Neuronal stem cell (in vitro differentiated cells): ENCODE data around the gene CTNNA3.

Source experiments
- DNase-seq: peaks from one replicate; pipeline ENCODE4 v3.0.0-alpha.2; 2013; ENCODE audit warnings: low spot score
- H2AFZ ChIP-seq: one replicate; pipeline ENCODE4 v1.6.1; 2013; ENCODE audit warnings: mild to moderate bottlenecking, low read length, inconsistent platforms
- H2AK5ac ChIP-seq: 2 replicates; pipeline ENCODE4 v1.6.1; 2013; ENCODE audit warnings: low read depth, mild to moderate bottlenecking, inconsistent platforms, low read length, moderate library complexity, mixed read lengths
- H2BK120ac ChIP-seq: 2 replicates; pipeline ENCODE4 v1.6.1; 2013; ENCODE audit warnings: low read depth, mild to moderate bottlenecking, inconsistent platforms, low read length, moderate library complexity, mixed read lengths
- H2BK12ac ChIP-seq: one replicate; pipeline ENCODE4 v1.6.1; 2013; ENCODE audit warnings: low read length, inconsistent platforms
- H2BK15ac ChIP-seq: 2 replicates; pipeline ENCODE4 v1.6.1; 2013; ENCODE audit warnings: mild to moderate bottlenecking, low read length, inconsistent platforms, mixed read lengths
- H2BK5ac ChIP-seq: one replicate; pipeline ENCODE4 v1.6.1; 2013; ENCODE audit warnings: inconsistent platforms, mild to moderate bottlenecking, low read length, moderate library complexity
- H3K14ac ChIP-seq: one replicate; pipeline ENCODE4 v1.6.1; 2013; ENCODE audit warnings: low read length, inconsistent platforms
- H3K18ac ChIP-seq: 2 replicates; pipeline ENCODE4 v1.6.1; 2013; ENCODE audit warnings: low read length, inconsistent platforms
- H3K23ac ChIP-seq: 2 replicates; pipeline ENCODE4 v1.6.1; 2013; ENCODE audit warnings: low read depth, mild to moderate bottlenecking, mixed read lengths, low read length, inconsistent platforms; ENCODE audit not compliant: poor library complexity
- H3K27ac ChIP-seq: replicated peaks from 3 replicates; pipeline ENCODE4 v1.5.1; 2013; ENCODE audit warnings: low read length, inconsistent platforms
- H3K27me3 ChIP-seq, 3 experiments: 2 replicates each; pipeline ENCODE4 v1.6.1; 2013; ENCODE audit warnings: low read length in 3 of 3, mild to moderate bottlenecking in 2 of 3, inconsistent platforms in 1 of 3, low read depth in 1 of 3, mixed read lengths in 1 of 3, moderate library complexity in 1 of 3; ENCODE audit not compliant: control insufficient read depth in 3 of 3, insufficient read depth in 3 of 3
- H3K36me3 ChIP-seq, 2 donors: replicated peaks in 1 of 2; 2 replicates each; pipeline ENCODE4 v1.6.1; 2013; ENCODE audit warnings: low read length in 2 of 2; ENCODE audit not compliant: control insufficient read depth in 2 of 2, insufficient read depth in 2 of 2
- H3K4ac ChIP-seq: 2 replicates; pipeline ENCODE4 v1.6.1; 2013; ENCODE audit warnings: inconsistent platforms, mild to moderate bottlenecking, low read length, moderate library complexity
- H3K4me1 ChIP-seq, 2 donors: 1 replicate in 1 of 2; 2 replicates in 1 of 2; pipeline ENCODE4 v1.6.1; 2013; ENCODE audit warnings: low read length in 2 of 2, low read depth in 1 of 2; ENCODE audit not compliant: control insufficient read depth in 2 of 2, insufficient read depth in 1 of 2
- H3K4me2 ChIP-seq: one replicate; pipeline ENCODE4 v1.6.1; 2013; ENCODE audit warnings: mild to moderate bottlenecking, low read length, inconsistent platforms; ENCODE audit not compliant: insufficient read depth, poor library complexity, severe bottlenecking
- H3K4me3 ChIP-seq, 2 donors: 2 replicates each; pipeline ENCODE4 v1.5.1; 2013; ENCODE audit warnings: low read length in 2 of 2, mild to moderate bottlenecking in 2 of 2, inconsistent platforms in 1 of 2, moderate library complexity in 1 of 2
- H3K79me1 ChIP-seq: one replicate; pipeline ENCODE4 v1.6.1; 2013; ENCODE audit warnings: low read depth, mild to moderate bottlenecking, inconsistent platforms, low read length, moderate library complexity
- H3K9ac ChIP-seq: one replicate; pipeline ENCODE4 v1.6.1; 2013; ENCODE audit warnings: mild to moderate bottlenecking, low read depth, low read length, inconsistent platforms; ENCODE audit not compliant: poor library complexity
- H3K9me3 ChIP-seq, 2 donors: replicated peaks in 1 of 2; 2 replicates each; pipeline versions ENCODE3 to v1.6.1; 2013; ENCODE audit warnings: low read length in 2 of 2, mild to moderate bottlenecking in 2 of 2, inconsistent platforms in 1 of 2, low read depth in 1 of 2, mixed read lengths in 1 of 2, moderate library complexity in 1 of 2; ENCODE audit not compliant: control insufficient read depth in 2 of 2, insufficient read depth in 1 of 2
- H4K8ac ChIP-seq: one replicate; pipeline ENCODE4 v1.6.1; 2013; ENCODE audit warnings: low read depth, mild to moderate bottlenecking, inconsistent platforms, low read length, moderate library complexity
- H4K91ac ChIP-seq: one replicate; pipeline ENCODE4 v1.6.1; 2013; ENCODE audit warnings: low read length, low read depth, mild to moderate bottlenecking, inconsistent platforms; ENCODE audit not compliant: poor library complexity
- WGBS, 2 donors: extraction: QIAGEN DNeasy Blood & Tissue Kit; methylation state at CpG; one replicate each; pipeline ENCODE4 v1.1.7; 2013; ENCODE audit warnings: missing lambda C conversion rate in 2 of 2, mixed read lengths in 1 of 2; ENCODE audit not compliant: insufficient read length in 2 of 2, insufficient replicate concordance in 1 of 2; ENCODE audit errors: extremely low coverage in 2 of 2; 5-methylcytosine and 5-hydroxymethylcytosine counted together

The CTNNA3 gene

GRCh38 chr10:67015225-67015624 is 680.8 kb downstream of the CTNNA3 start:
- Histone ChIP-seq H3K27me3 (no peaks in the 10 kb centered on the region), H2AFZ (no peak overlapping the region), H4K91ac (no peak overlapping the region), H3K9ac (no peak overlapping the region), H2BK15ac (no peak overlapping the region), H3K4ac (no peak overlapping the region), H2AK5ac (no peak overlapping the region), H4K8ac (no peak overlapping the region), H3K79me1 (no peaks in the 10 kb centered on the region), H3K18ac (no peak overlapping the region), H2BK5ac (no peak overlapping the region), H3K9me3 (peaks cover 0 to 5% of the 10 kb centered on the region in 2 donors), H3K4me2 (no peak overlapping the region), H3K27ac (no peak overlapping the region), H2BK12ac (no peak overlapping the region), H3K23ac (no peak overlapping the region), H2BK120ac (no peak overlapping the region), H3K4me3 (no peak overlapping the region), H3K36me3 (no peaks in the 10 kb centered on the region), H3K4me1 (no peaks in the 10 kb centered on the region), H3K14ac (no peak overlapping the region)
- DNase-seq = no peak
- WGBS, 2 donors = no CpG with 5 or more reads among the region's 1 CpG

- no peak overlapping the region for H2BK15ac ChIP-seq
- H4K91ac ChIP-seq = no peak overlapping the region
- H3K36me3 ChIP-seq = no peaks in the 10 kb centered on the region
- H2BK5ac ChIP-seq = no peak overlapping the region
- no peaks in the 10 kb centered on the region for H3K27me3 ChIP-seq
- H2AK5ac ChIP-seq = no peak overlapping the region
- no CpG with 5 or more reads among the region's 3 CpGs for WGBS, 2 donors
- H3K79me1 ChIP-seq = no peaks in the 10 kb centered on the region
- H3K27ac ChIP-seq = no peak overlapping the region
- H3K4me2 ChIP-seq = no peak overlapping the region
- peaks cover 0 to 9% of the 10 kb centered on the region in 2 donors for H3K9me3 ChIP-seq
- H3K4me3 ChIP-seq = no peak overlapping the region
- H3K23ac ChIP-seq = no peak overlapping the region
- no peak for DNase-seq
- H4K8ac ChIP-seq = no peak overlapping the region
- H3K4ac ChIP-seq = no peak overlapping the region
- no peak overlapping the region for H3K9ac ChIP-seq
- no peaks in the 10 kb centered on the region for H3K4me1 ChIP-seq
- H2AFZ ChIP-seq = no peak overlapping the region
- no peak overlapping the region for H3K18ac ChIP-seq
- no peak overlapping the region for H2BK12ac ChIP-seq
- no peak overlapping the region for H3K14ac ChIP-seq
- H2BK120ac ChIP-seq = no peak overlapping the region
These were observed 684.0 kb downstream of the CTNNA3 start for GRCh38 chr10:67011981-67012380.

- no peak overlapping the region for H2BK15ac ChIP-seq
- no peak overlapping the region for H4K8ac ChIP-seq
- DNase-seq = no peak
- H3K9me3 ChIP-seq = peaks cover 0 to 9% of the 10 kb centered on the region in 2 donors
- H2BK5ac ChIP-seq = no peak overlapping the region
- no peak overlapping the region for H3K9ac ChIP-seq
- H4K91ac ChIP-seq = no peak overlapping the region
- no peak overlapping the region for H2BK120ac ChIP-seq
- no peak overlapping the region for H3K23ac ChIP-seq
- no peak overlapping the region for H3K14ac ChIP-seq
- WGBS, 2 donors = no CpG with 5 or more reads among the region's 1 CpG
- no peaks in the 10 kb centered on the region for H3K79me1 ChIP-seq
- H2AK5ac ChIP-seq = no peak overlapping the region
- H3K36me3 ChIP-seq = no peaks in the 10 kb centered on the region
- no peak overlapping the region for H3K4me2 ChIP-seq
- H3K4ac ChIP-seq = no peak overlapping the region
- H3K27ac ChIP-seq = no peak overlapping the region
- H3K4me1 ChIP-seq = no peaks in the 10 kb centered on the region
- H3K4me3 ChIP-seq = no peak overlapping the region
- no peak overlapping the region for H2AFZ ChIP-seq
- H3K27me3 ChIP-seq = no peaks in the 10 kb centered on the region
- H2BK12ac ChIP-seq = no peak overlapping the region
- no peak overlapping the region for H3K18ac ChIP-seq
These were observed 684.5 kb downstream of the CTNNA3 start for GRCh38 chr10:67011480-67011879.

DNA sequence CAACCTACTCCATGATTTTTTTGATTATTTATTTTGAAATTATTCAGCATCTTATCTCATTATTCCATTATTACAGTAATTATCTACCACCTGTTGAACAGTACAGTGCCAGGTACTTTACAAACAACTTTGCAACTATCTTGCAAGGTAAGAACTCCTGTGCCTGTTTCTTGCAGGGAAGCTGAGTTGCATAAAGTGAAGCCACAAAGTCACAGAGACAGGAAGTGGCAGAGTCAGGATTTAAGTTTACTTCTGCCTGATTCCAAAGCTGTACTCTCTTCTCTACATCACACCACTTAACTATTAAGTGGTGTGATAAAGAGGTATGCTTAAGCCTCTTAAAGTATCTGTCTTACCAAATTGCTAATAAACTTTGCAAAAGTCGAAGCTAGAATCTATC is 690.0 kb downstream of the CTNNA3 start:
- H2AFZ ChIP-seq = peak overlapping the region; percentile 68
- H3K4me2 ChIP-seq = no peak overlapping the region
- H2BK12ac ChIP-seq = no peak overlapping the region
- H3K36me3 ChIP-seq = no peaks in the 10 kb centered on the region
- no peak overlapping the region for H3K18ac ChIP-seq
- H3K23ac ChIP-seq = no peak overlapping the region
- no peak overlapping the region for H2BK5ac ChIP-seq
- no peak for DNase-seq
- H3K14ac ChIP-seq = no peak overlapping the region
- H3K27ac ChIP-seq = no peak overlapping the region
- no peak overlapping the region for H2BK120ac ChIP-seq
- H2AK5ac ChIP-seq = no peak overlapping the region
- H4K8ac ChIP-seq = no peak overlapping the region
- WGBS, 2 donors = no CpG with 5 or more reads among the region's 1 CpG
- H3K4me1 ChIP-seq = no peaks in the 10 kb centered on the region
- H3K4me3 ChIP-seq = no peak overlapping the region
- no peak overlapping the region for H2BK15ac ChIP-seq
- H3K79me1 ChIP-seq = no peaks in the 10 kb centered on the region
- no peak overlapping the region for H4K91ac ChIP-seq
- no peak overlapping the region for H3K4ac ChIP-seq
- H3K27me3 ChIP-seq = no peaks in the 10 kb centered on the region
- no peak overlapping the region for H3K9ac ChIP-seq
- peaks cover 0 to 4% of the 10 kb centered on the region in 2 donors for H3K9me3 ChIP-seq
